ENCODE data around the gene FTSJ1. TPM values are rescaled to one million over a fixed set of nuclear protein-coding genes. Genes with fewer than 3 reads are reported as not detected.

FTSJ1 gene
- total RNA-seq, 1 experiment from 2014 or later = 61.3 TPM

DNA sequence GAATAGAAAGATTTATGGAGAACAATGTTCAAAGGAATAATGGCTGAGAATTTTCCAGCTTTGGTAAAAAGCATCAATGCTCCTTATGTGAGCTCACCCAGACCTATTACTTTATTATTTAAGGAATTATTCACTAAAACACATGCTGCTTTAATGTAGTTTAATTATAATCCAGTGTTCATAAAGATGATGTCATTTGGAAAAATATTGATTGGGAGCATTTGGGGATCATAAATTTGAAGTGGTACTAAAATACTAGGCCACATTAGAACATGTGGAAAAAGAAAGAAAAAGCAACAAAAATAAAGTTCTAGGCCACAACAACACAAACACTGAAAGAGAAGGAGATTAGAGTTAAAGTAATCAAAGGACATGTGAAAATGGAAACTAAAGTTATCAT is 25.9 kb upstream of the FTSJ1 start:
- DNase-seq (ENCODE audit: low spot score) = no peak
- POLR2A ChIA-PET (ENCODE audit: low non-redundant PET) = no interaction called here
- intact Hi-C loops (cut with micrococcal nuclease; ENCODE audit: unreplicated experiment) = no loop called here

DNA sequence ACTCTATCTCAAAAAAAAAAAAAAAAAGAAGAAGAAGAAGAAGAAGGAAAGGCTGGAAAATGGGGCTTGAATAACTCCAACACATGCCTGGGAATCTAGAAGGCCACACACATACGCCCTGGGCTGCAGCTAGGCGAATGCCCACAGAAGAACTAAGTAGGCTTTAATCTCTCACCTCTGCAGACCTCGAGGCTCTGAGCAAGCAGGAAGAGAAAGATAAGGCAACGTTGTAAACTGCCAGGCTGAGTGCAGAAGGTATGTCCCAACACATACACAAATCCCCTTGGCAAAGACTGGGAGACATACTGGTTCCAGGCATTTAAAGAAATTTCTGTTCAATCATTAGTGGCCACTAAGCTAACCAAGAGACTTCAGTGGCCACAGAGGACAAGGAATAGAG is 24.3 kb upstream of the FTSJ1 start:
- ChIA-PET CTCF (no interaction called here), POLR2A (ENCODE audit: low non-redundant PET) (no interaction called here)
- H3K27me3 ChIP-seq (replicated peaks; ENCODE audit: insufficient read depth, low read depth, low read length, poor library complexity) = no peaks in the 10 kb centered on the region
- H3K9me3 ChIP-seq (ENCODE audit: low read depth, low read length, poor library complexity, severe bottlenecking) = no peaks in the 10 kb centered on the region
- no peaks in the 10 kb centered on the region for H3K4me1 ChIP-seq (ENCODE audit: insufficient read depth, low read length, poor library complexity, severe bottlenecking)
- H3K27ac ChIP-seq (ENCODE audit: low read depth, low read length, poor library complexity, severe bottlenecking) = no peak overlapping the region
- no peak overlapping the region for H3K4me3 ChIP-seq (ENCODE audit: low read depth, low read length, poor library complexity, severe bottlenecking)
- no peak for DNase-seq (ENCODE audit: low spot score)
- TF ChIP-seq CTCF (conservative IDR thresholded peaks at IDR 0.05; ENCODE audit: low read depth, low read length) (no peak), EZH2 (IDR thresholded peaks at IDR 0.05; ENCODE audit: borderline replicate concordance, low read depth, low read length, poor library complexity, severe bottlenecking) (no peak)
- H3K36me3 ChIP-seq (ENCODE audit: insufficient read depth, low read length, poor library complexity, severe bottlenecking) = no peaks in the 10 kb centered on the region
- intact Hi-C loops (cut with micrococcal nuclease; ENCODE audit: unreplicated experiment) = no loop called here
- BruUV-seq (replicated peaks) = no TSS peak

More for the DNA sequence above, 25.9 kb upstream of the FTSJ1 start:
- Histone ChIP-seq H3K27me3 (replicated peaks; ENCODE audit: insufficient read depth, low read depth, low read length, poor library complexity) (no peaks in the 10 kb centered on the region), H3K9me3 (ENCODE audit: low read depth, low read length, poor library complexity, severe bottlenecking) (no peaks in the 10 kb centered on the region), H3K4me1 (ENCODE audit: insufficient read depth, low read length, poor library complexity, severe bottlenecking) (no peaks in the 10 kb centered on the region), H3K36me3 (ENCODE audit: insufficient read depth, low read length, poor library complexity, severe bottlenecking) (no peaks in the 10 kb centered on the region), H3K27ac (ENCODE audit: low read depth, low read length, poor library complexity, severe bottlenecking) (no peak overlapping the region), H3K4me3 (ENCODE audit: low read depth, low read length, poor library complexity, severe bottlenecking) (no peak overlapping the region)
- CTCF ChIA-PET = interaction anchor here (0.6 kb wide), 1 partner anchor 44 kb away, joined by 3 read pairs; no protein-coding TSS in a partner anchor
- BruUV-seq (replicated peaks) = no TSS peak
- TF ChIP-seq CTCF (conservative IDR thresholded peaks at IDR 0.05; ENCODE audit: low read depth, low read length) = no peak
- TF ChIP-seq EZH2 (IDR thresholded peaks at IDR 0.05; ENCODE audit: borderline replicate concordance, low read depth, low read length, poor library complexity, severe bottlenecking) = no peak

- TF ChIP-seq CTCF (conservative IDR thresholded peaks at IDR 0.05; ENCODE audit: low read depth, low read length) (no peak), EZH2 (IDR thresholded peaks at IDR 0.05; ENCODE audit: borderline replicate concordance, low read depth, low read length, poor library complexity, severe bottlenecking) (no peak)
- Histone ChIP-seq H3K27me3 (replicated peaks; ENCODE audit: insufficient read depth, low read depth, low read length, poor library complexity) (no peaks in the 10 kb centered on the region), H3K4me1 (ENCODE audit: insufficient read depth, low read length, poor library complexity, severe bottlenecking) (no peaks in the 10 kb centered on the region), H3K9me3 (ENCODE audit: low read depth, low read length, poor library complexity, severe bottlenecking) (no peaks in the 10 kb centered on the region), H3K4me3 (ENCODE audit: low read depth, low read length, poor library complexity, severe bottlenecking) (no peak overlapping the region), H3K27ac (ENCODE audit: low read depth, low read length, poor library complexity, severe bottlenecking) (no peak overlapping the region), H3K36me3 (ENCODE audit: insufficient read depth, low read length, poor library complexity, severe bottlenecking) (peaks cover 3% of the 10 kb centered on the region)
- intact Hi-C loops (cut with micrococcal nuclease; ENCODE audit: unreplicated experiment) = no loop called here
- BruUV-seq (replicated peaks) = no TSS peak
- no peak for DNase-seq (ENCODE audit: low spot score)
- ChIA-PET POLR2A (ENCODE audit: low non-redundant PET) (interaction anchor here (0.7 kb wide), 1 partner anchor 137 kb away, joined by 7 read pairs; no protein-coding TSS in a partner anchor), CTCF (no interaction called here)
These were observed 19.2 kb upstream of the FTSJ1 start for GRCh38 chrX:48456628-48457331.

All from A673 (cell line).